GM21360 (cell line): Measurements from ENCODE around the gene PIP4K2A.
"Not testable (repeated sequence)": the region's sequence is repeated elsewhere in the genome, so short reads cannot be mapped to it uniquely, and the experiment has no call there.

Experiments used
- ATAC-seq: cut with Tn5 transposase; IDR thresholded peaks from one replicate; pipeline ENCODE4 v1.9.1; 2021; ENCODE audit warnings: mild to moderate bottlenecking, moderate library complexity; ENCODE audit not compliant: unreplicated experiment

Gene PIP4K2A

DNA sequence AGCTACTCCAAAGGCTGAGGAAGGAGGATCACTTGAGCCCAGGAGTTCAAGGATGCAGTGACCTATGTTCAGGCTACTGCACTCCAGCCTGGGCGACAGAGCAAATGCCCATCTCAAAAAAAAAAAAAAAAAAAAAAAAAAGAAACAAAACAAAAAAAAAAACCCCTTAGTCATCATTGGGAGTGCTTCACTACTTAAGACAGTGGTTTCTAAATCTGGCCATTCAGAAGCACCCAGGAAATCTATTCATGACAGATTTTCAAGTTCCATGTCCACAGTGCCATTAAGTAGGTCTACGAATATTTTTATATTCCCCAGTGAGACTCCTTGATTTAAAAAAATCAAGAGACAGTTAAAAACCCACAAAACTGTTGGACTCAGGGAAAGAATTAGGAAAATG lies 182.9 kb downstream of the PIP4K2A start:
- ATAC-seq: no peak

DNA sequence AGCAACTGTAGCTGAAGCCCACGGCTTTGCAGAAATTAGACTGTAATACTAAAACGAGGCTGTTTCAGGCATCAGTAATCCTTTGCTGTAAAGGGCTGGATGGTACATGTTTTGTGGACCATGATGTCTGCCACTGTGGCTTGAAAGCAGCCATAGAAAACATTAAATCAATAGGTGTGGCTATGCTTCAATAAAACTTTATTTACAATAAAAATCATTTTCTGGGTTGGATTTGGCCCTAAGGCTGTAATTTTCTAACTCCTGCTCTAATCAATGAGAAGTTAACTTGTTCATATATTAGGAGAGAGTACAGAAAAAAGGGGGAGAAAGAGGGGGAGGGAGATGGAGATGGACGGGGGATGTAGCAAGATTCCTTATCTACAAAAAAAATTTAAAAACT lies 183.4 kb downstream of the PIP4K2A start:
- ATAC-seq: no peak

DNA sequence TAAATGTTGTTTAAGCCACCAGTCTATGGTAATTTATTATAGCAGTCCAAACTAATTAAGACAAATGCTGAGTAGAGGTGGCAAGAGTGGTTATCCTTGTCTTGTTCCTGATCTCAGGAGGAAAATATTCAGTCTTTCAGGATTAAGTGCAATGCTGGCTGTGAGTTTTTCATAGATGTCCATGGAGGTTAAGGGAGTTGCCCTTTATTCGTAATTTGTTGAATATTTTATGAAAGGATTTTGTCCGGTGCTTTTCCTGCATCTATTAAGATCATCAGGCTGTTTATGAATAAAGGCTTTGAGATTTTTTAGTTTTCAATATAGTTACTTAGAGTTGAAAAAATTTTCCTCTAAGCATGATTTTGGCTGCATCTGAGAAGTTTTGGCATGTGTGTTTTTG lies 186.9 kb downstream of the PIP4K2A start:
- ATAC-seq: no peak

DNA sequence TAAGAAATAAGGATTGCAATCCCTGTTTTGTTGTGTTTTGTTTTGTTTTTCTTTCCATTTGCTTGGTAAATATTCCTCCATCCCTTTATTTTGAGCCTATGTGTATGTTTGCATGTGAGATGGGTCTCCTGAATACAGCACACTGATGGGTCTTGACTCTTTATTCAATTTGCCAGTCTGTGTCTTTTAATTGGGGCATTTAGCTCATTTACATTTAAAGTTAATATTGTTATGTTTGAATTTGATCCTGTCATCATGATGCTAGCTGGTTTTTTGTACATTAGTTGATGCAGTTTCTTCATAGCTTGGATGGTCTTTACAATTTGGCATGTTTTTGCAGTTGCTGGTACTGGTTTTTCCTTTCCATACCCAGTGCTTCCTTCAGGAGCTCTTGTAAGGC lies 190.0 kb downstream of the PIP4K2A start:
- ATAC-seq: not testable (repeated sequence)

DNA sequence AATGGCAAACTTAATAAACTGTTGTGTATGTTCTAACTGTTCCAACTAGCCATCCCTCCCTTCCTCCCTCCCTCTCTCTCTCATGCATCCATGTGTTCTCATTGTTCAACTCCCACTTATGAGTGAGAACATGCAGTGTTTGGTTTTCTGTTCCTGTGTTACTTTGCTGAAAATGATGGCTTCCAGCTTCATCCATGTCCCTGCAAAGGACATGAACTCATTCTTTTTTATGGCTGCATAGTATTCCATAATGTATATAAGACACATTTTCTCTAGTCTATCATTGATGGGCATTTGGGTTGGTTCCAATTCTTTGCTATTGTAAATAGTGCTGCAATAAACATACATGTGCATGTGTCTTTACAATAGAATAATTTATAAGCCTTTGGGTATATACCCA lies 193.7 kb downstream of the PIP4K2A start:
- ATAC-seq: not testable (repeated sequence)

GRCh38 chr10:22518167-22518724 lies 196.1 kb downstream of the PIP4K2A start:
- no peak for ATAC-seq

- ATAC-seq: no peak
Observed at GRCh38 chr10:22515009-22515408, 199.4 kb downstream of the PIP4K2A start.

DNA sequence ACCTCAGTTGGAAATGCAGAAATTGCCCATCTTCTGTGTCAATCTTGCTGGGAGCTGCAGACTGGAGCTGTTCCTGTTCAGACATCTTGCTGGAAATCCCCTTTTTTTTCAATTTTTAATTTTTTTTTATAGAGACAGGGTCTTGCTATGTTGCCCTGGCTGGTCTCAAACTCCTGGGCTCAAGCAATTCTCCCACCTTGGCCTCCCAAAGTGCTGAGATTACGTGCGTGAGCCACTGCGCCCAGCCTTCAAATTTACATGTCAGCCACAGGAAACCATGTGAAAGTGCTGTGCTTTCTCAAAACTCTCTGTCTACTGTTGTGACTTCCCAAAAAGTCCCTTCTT lies 200.0 kb downstream of the PIP4K2A start:
- ATAC-seq: not testable (repeated sequence)

DNA sequence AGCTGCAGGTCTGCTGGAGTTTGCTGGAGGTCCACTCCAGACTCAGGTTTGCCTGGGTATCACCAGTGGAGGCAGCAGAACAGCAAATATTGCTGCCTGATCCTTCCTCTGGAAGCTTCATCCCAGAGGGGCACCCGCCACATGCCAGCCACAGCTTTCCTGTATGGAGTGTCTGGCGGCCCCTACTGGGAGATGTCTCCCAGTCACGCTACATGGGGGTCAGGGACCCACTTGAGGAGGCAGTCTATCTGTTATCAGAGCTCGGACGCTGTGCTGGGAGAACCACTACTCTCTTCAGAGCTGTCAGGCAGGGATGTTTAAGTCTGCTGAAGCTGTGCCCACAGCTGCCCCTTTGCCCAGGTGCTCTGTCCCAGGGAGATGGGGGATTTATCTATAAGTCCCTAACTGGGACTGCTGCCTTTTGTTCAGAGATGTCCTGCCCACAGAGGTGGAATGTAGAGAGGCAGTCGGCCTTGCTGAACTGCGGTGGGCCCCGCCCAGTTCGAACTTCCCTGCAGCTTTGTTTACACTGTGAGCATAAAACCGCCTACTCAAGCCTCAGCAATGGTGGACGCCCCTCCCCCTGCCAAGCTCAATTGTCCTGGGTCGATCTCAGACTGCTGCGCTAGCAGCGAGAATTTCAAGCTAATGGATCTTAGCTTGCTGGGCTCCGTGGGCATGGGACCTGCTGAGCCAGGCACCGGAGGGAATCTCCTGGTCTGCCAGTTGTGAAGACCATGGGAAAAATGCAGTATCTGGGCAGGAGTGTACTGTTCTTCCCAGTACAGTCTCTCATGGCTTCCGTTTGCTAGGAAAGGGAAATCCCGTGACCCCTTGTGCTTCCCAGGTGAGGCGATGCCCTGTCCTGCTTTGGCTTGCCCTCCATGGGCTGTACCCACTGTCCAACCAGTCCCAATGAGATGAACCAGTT lies 200.6 kb downstream of the PIP4K2A start:
- not testable (repeated sequence) for ATAC-seq

DNA sequence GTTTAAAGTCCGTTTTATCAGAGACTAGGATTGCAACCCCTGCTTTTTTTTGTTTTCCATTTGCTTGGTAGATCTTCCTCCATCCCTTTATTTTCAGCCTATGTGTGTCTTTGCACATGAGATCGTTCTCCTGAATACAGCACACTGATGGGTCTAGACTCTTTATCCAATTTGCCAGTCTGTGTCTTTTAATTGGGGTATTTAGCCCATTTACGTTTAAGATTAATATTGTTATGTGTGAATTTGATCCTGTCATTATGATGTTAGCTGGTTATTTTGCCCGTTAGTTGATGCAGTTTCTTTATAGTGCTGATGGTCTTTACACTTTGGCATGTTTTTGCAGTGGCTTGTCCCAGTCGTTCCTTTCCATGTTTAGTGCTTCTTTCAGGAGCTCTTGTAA lies 202.4 kb downstream of the PIP4K2A start:
- not testable (repeated sequence) for ATAC-seq

DNA sequence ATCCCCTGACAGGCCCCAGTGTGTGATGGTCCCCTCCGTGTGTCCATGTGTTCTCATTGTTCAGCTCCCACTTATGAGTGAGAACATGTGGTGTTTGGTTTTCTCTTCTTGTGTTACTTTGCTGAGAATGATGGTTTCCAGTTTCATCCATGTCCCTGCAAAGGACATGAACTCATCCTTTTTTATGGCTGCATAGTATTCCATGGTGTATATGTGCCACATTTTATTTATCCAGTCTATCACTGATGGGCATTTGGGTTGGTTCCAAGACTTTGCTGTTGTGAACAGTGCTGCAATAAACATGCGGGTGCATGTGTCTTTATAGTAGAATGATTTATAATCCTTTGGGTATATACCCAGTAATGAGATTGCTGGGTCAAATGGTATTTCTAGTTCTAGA lies 206.2 kb downstream of the PIP4K2A start:
- ATAC-seq: not testable (repeated sequence)

- ATAC-seq: no peak
Observed at GRCh38 chr10:22505911-22506685, 208.3 kb downstream of the PIP4K2A start.

GRCh38 chr10:22504766-22505165 lies 209.6 kb downstream of the PIP4K2A start:
- no peak for ATAC-seq

DNA sequence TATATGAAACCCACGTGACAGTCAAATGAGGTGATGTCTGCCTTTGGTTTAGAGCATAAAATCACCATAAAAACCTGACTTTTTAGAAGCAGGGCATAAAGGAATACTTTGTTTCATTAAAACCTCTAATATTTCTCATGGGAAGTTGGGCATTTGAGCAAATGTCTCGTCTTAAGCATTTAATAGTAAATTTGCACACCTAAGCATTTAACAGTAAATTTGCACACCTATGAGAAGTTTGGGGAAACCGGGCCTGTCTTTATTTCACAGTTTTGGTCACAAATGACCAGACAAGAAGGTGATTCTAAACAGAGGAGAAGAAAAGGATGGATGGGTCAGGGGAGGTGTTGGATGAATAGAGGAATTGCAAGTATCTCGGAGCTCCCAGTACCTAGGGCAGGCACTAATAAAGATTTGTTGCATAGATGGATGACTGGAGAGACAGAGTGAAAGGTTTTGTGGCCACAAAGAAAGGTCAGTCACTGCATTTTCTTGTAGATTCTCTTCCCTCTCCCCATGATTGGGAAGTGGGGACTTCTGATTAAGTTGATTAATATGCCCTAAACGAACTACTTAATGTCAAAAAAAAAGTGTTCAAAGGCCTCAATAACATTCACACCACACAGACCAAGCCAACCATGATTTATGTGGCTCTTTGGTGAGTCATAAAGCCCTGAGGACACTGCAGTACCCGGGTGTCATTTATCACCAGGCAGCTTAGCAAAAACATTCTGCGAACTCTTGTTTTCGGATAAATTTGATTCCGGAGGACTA lies 210.9 kb downstream of the PIP4K2A start:
- no peak for ATAC-seq

GRCh38 chr10:22501863-22502262 lies 212.5 kb downstream of the PIP4K2A start:
- no peak for ATAC-seq

- no peak for ATAC-seq
Observed at GRCh38 chr10:22501413-22501812, 213.0 kb downstream of the PIP4K2A start.

DNA sequence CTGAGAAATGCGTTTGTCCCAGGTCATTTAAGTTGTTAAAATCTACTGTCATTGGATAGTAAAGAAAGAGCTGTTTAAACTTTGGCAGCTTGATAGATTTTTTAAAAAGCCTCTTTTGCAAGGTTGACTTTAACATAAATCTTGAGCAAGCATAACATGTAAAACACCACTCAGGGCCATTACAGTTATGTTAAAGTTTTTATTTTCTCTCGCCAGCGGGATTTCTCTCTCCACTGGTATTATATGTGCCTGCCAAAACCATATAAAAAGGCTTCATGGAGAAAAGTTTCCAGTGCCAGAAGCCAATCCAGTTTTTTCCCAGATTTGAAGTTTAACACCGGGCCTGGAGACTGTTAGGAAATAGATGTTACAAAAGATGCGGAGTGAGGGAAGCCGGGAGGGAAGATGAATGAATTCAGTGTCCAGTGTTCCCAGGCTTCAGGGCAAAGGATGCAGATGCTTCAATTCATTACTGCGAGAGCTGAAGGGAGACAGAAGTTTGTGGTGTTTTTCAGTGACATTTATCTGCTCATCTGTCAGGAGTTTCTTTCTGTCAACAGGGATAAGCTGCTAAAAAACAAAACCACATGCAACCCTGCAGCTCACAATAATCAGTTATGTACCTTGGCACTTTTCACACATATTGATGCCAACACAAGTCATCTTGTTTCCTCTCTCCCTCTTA lies 213.6 kb downstream of the PIP4K2A start:
- ATAC-seq: no peak

GRCh38 chr10:22499973-22500372 lies 214.4 kb downstream of the PIP4K2A start:
- not testable (repeated sequence) for ATAC-seq

GRCh38 chr10:22495396-22495795 lies 219.0 kb downstream of the PIP4K2A start:
- ATAC-seq: no peak

DNA sequence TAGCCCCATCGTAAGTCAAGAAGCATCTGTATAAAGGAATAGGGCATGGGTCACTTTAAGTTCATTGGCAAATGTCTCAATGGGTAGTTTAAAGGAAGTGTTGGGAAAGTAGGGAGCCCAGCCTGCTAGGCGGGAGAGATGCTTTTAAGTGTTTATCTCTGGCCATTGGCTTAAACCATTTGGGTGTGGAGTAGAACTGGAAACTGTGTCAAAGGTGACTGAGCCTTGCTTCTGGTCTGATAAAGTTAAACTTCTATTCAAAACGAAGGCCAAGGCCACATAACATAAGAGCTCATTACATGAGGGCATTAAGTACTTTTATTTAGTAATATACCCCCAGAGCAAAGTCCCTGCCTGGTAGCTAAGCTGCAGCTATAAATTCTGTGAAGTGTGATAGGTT lies 220.4 kb downstream of the PIP4K2A start:
- ATAC-seq: no peak
